ENCODE results near the gene PIAS1.

- TF ChIP-seq POLR2AphosphoS5 (IDR thresholded peaks at IDR 0.05; ENCODE audit: low read depth, low read length), result no peak
- TF ChIP-seq SIN3A (IDR thresholded peaks at IDR 0.05; ENCODE audit: borderline replicate concordance, insufficient read depth, low read length), result no peak
- TF ChIP-seq REST (IDR thresholded peaks at IDR 0.05; ENCODE audit: insufficient read depth in 1 of 2, low read depth in 2 of 2, low read length in 2 of 2), result no peak
- TF ChIP-seq TAF1 (IDR thresholded peaks at IDR 0.05; ENCODE audit: borderline replicate concordance, insufficient read depth, low read length), result no peak
- TF ChIP-seq FOXP2 (optimal IDR thresholded peaks at IDR 0.05; ENCODE audit: borderline replicate concordance, extremely low read depth, extremely low read length, insufficient read depth), result no peak
Measured at GRCh38 chr15:68113273-68113672, 59.2 kb downstream of the PIAS1 start.

All from PFSK-1 (cell line).